Effector memory CD4-positive, alpha-beta T cell (primary cell): Measurements from ENCODE around the gene SOBP.
A peak's percentile ranks its signal among the peaks of the same experiment; 100 is the strongest.

Experiments
- DNase-seq, 3 donors: peaks; one replicate each; pipeline ENCODE4 v3.0.0-alpha.2; 2020
- H3K27ac ChIP-seq: 2 replicates; pipeline ENCODE4 v1.7.0; 2013; ENCODE audit warnings: mild to moderate bottlenecking, low read length, moderate library complexity; ENCODE audit not compliant: insufficient read depth, poor library complexity, severe bottlenecking
- H3K27me3 ChIP-seq: replicated peaks from 2 replicates; pipeline ENCODE4 v1.7.0; 2013; ENCODE audit warnings: mild to moderate bottlenecking, low read length; ENCODE audit not compliant: insufficient read depth, control insufficient read depth, poor library complexity, severe bottlenecking
- H3K36me3 ChIP-seq: 2 replicates; pipeline ENCODE4 v1.7.0; 2013; ENCODE audit warnings: mild to moderate bottlenecking, low read length, moderate library complexity; ENCODE audit not compliant: control insufficient read depth, insufficient read depth
- H3K4me1 ChIP-seq: 2 replicates; pipeline ENCODE4 v1.7.0; 2013; ENCODE audit warnings: low read length, mild to moderate bottlenecking; ENCODE audit not compliant: control insufficient read depth, insufficient read depth, poor library complexity, severe bottlenecking
- H3K4me3 ChIP-seq: 2 replicates; pipeline ENCODE4 v1.7.0; 2013; ENCODE audit warnings: low read length, low read depth, mild to moderate bottlenecking; ENCODE audit not compliant: insufficient read depth, poor library complexity, severe bottlenecking
- H3K9me3 ChIP-seq: 2 replicates; pipeline ENCODE4 v1.7.0; 2013; ENCODE audit warnings: mild to moderate bottlenecking, low read length, moderate library complexity; ENCODE audit not compliant: control insufficient read depth

The SOBP gene

DNA sequence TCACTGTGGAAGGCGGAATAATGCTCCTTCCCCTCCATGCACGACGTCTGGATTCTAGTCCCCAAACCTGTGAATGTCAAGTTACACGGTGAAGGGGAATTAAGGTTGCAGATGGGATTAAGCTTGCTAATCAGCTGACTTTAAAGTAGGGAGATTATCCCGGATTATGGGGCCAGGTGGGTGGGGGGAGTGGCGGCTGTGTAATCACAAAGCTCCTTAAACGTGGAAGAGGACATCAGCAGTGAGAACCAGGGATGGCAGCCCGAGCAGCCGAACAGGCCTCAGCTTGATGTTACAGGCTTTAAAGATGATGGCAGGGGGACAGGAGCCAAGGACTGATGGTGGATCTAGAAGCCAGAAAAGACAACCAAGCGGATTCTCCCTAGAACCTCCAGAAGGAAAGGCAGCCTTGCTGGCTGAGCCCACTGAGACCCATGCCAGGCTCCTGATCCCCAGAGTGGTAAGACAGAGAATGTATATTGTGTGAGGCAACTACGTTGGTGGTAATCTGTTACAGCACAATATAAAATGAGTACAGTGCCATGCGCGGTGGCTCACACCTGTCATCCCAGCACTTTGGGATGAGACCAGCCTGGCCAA is 216.7 kb downstream of the SOBP start:
- H3K36me3 ChIP-seq = peaks cover 35% of the 10 kb centered on the region
- H3K27ac ChIP-seq = no peak overlapping the region
- DNase-seq = no peak

GRCh38 chr6:107707346-107708275 is 217.7 kb downstream of the SOBP start:
- Histone ChIP-seq H3K27ac (no peak overlapping the region), H3K9me3 (no peaks in the 10 kb centered on the region), H3K27me3 (no peaks in the 10 kb centered on the region), H3K4me3 (no peak overlapping the region), H3K36me3 (peaks cover 35% of the 10 kb centered on the region), H3K4me1 (peaks cover 18% of the 10 kb centered on the region)
- DNase-seq = no peak

More for the DNA sequence above, 216.7 kb downstream of the SOBP start:
- no peaks in the 10 kb centered on the region for H3K27me3 ChIP-seq
- no peaks in the 10 kb centered on the region for H3K9me3 ChIP-seq
- H3K4me3 ChIP-seq = no peak overlapping the region
- peaks cover 10% of the 10 kb centered on the region for H3K4me1 ChIP-seq

DNA sequence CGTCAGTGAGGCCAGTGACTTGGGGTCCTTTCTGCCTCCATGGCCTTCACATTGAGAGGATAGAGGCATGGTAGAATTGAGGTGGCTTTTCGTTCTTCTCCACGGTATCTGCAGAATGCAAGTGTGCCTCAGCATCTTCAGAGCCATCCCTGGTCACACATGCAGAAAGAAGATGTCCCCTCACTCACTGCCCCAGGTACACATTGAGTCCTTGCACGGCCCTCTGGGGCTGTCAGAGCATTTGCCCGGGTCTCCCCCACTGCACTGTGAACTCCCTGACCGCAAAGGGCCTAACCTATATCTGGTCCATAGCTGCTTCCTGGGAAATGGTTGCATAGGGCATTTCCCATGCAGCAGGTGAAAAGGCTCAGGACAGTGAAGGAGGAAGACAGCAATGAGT is 218.5 kb downstream of the SOBP start:
- H3K36me3 ChIP-seq = peaks cover 35% of the 10 kb centered on the region
- peaks cover 27% of the 10 kb centered on the region for H3K4me1 ChIP-seq
- no peaks in the 10 kb centered on the region for H3K27me3 ChIP-seq
- H3K9me3 ChIP-seq = no peaks in the 10 kb centered on the region
- H3K27ac ChIP-seq = no peak overlapping the region
- no peak for DNase-seq
- no peak overlapping the region for H3K4me3 ChIP-seq

- peak overlapping the region; percentile 38 for H3K27ac ChIP-seq
- no peaks in the 10 kb centered on the region for H3K9me3 ChIP-seq
- H3K27me3 ChIP-seq = no peaks in the 10 kb centered on the region
- H3K4me1 ChIP-seq = peaks cover 36% of the 10 kb centered on the region
- H3K4me3 ChIP-seq = no peak overlapping the region
- H3K36me3 ChIP-seq = peaks cover 35% of the 10 kb centered on the region
- no peak for DNase-seq
These were observed 219.4 kb downstream of the SOBP start for GRCh38 chr6:107709341-107709740.
